ENCODE results near the gene AFF4. TPM values are rescaled to one million over a fixed set of nuclear protein-coding genes. Genes with fewer than 3 reads are reported as not detected.
A peak's percentile ranks its signal among the peaks of the same experiment; 100 is the strongest.
"Not testable (repeated sequence)": the region's sequence is repeated elsewhere in the genome, so short reads cannot be mapped to it uniquely, and the experiment has no call there.

AFF4 gene
- polyA plus RNA-seq, 10 donors = 38.8 to 57.4 (median 45.5) TPM

DNA sequence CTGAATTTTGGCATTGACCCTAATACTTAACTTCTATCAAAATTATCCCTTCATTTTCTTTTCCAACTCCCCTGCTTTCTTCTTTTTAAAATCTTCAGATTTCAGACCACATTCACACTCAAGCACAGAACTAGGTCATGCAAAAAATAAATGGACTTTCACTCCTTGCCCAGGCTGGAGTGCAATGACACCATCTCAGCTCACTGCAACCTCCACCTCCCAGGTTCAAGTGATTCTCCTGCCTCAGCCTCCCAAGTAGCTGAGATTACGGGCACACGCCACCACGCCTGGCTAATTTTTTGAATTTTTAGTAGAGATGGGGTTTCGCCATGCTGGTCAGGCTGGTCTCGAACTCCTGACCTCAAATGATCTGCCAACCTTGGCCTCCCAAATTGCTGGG, 108.4 kb downstream of the AFF4 start:
- DNase-seq = not testable (repeated sequence)

DNA sequence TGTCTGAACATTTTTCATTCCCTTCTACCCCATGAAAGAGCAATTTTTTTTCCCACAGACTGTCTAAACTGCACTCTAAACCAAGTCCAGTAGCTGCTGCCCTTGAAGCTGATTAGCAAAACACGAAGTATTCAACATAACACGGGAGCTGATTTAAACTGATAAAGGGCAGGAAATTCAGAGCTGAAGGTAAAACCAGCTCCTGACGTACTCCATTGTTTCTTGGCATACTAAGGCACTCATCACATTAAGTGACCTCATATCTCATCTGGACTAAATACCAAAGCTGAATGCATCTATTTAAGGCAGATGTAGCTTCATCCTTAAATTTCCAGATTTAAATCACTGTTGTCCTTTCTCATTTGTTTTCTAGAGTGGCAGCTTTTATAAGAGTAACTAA, 109.1 kb downstream of the AFF4 start:
- no peak for DNase-seq

DNA sequence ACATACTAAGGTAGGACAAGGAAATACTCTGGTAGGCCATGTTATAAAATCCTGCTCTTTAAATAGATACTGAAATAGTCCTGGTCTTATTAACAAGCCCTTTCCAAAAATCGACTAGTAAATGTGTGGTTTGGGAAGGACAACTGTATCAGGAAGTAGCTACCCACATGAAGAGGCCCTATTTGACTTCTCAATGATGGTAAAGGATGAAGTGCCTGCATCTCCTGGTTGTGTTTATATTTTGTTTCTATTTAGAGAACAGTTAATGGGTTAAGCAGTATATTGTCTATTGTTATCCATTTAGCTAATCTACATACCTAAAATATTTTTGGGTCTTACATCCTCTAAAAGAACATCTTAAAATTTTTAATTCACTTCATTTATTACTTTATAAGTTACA, 109.6 kb downstream of the AFF4 start:
- DNase-seq = no peak

DNA sequence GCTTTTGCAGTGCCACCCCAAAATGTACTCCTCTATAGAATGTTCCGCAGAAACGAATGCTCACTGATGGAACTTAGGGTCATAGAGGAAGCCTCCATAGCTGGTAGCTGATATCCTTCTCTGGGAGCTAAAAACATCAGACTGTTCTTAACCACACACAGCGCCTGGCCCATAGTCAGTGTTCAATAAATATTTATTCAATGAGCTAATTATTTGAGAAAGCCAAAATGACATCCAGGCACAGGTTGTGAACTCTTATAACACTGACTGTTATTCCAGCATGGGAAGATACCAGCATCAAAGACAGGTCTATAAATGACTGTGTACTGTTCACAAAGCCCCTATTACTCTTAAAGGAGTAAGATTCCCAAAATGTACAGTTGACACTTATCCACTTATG, 110.1 kb downstream of the AFF4 start:
- no peak for DNase-seq

DNA sequence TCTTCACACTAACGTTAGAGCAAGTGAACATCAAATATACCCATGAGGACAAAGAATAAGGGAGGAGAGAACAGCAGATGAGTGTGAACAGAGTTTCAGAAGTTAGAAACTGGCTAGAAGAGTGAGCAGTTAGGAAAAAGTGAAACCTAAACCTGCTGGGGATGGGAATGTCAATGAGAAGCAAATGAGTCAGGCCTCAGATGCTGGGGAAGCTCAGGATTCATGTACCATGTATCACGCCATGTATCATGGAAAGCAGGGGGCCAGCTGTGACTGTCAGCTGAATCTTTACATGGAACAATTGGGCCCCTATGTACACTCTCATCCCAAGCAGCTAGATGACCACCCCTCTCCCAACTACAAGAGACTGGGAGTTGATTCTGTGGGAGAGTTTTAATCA, 113.4 kb downstream of the AFF4 start:
- DNase-seq = no peak

DNA sequence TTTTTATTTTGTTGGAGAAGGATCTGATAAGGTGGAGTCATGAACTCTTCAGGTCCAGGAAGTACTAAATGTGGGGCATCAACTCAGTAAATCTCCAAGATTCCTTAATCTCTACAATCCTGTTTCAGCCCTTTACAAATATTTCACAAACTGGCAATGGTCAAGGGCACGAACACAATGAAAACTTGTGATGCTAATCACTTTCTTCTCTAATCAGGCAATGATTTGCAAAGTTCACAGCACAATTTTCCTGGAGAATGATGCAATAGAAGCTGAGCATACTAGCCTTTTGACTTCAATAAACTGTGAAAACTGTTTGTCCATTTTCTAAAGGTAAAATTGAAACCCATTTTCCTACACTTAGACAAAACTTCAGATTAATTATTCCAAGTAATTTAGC, 114.1 kb downstream of the AFF4 start:
- no peak for DNase-seq

DNA sequence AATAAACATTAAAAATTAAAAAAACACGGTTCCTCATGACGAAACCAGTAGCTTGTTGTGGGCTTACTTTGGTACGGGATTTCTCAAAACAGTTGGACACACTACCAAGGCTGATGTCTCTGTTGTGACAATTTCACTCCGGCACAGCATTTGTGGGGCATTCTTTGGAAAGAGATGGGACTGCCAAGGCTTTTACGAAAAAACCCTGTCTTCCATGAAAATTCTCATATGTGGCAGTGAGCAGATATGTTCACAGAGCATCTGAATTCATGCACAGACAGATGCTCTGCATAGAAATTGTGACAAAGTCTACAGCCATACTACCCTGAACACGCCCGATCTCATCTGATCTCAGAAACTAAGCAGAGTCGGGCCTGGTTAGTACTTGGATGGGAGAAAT, 115.2 kb downstream of the AFF4 start:
- no peak for DNase-seq

DNA sequence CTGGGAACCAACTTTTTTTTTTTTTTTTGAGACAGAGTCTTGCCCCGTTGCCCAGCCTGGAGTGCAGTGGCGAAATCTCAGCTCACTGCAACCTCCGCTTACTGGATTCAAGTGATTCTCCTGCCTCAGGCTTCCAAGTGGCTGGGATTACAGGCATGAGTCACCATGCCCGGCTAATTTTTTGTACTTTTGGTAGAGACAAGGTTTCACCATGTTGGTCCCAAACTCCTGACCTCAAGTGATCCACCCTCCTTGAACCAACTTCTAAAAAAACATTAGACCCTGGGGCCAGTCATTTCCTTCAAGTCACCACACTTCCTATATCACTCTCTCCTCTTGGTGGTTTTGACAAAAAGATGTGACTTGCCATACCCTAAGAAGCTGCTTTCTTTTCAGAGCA, 122.1 kb downstream of the AFF4 start:
- no peak for DNase-seq

DNA sequence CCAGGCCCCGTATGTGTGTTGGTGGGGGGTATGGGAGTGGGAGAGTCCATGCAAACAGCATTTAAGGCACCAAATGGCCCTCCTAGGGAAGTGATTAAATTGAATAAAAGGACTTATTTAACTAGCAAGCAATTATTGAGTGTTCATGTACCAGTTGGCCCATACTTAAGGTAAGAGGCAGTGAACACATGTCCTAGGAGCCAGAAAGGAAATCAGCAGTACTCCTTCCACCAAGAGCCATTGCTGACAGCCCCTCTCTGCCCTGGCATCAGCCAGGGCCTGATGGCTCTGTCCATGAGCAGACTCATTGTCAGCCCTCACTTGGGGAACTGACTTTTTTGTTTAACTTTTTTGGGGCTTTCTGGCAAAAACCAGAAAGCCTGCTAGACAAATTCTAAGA, 122.5 kb downstream of the AFF4 start:
- no peak for DNase-seq

DNA sequence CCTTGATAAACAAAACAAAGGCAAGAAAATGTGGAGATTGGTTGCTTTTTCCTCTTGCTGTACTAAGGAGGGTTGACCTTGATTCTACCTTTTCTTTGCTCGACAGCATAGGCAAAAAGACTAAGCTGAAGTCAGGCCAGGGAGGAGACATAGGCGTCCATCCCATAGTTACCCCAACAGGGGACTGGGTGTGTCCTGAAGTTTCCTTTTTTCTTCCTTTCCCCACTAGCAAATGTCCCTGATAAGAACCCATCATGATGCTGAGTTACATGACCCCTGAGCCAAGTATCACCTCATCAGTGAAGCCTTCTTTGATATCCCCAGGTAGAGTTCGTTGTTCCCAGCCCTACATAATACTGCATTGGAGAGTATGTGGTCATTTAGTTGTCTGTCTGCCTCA, 123.1 kb downstream of the AFF4 start:
- no peak for DNase-seq

DNA sequence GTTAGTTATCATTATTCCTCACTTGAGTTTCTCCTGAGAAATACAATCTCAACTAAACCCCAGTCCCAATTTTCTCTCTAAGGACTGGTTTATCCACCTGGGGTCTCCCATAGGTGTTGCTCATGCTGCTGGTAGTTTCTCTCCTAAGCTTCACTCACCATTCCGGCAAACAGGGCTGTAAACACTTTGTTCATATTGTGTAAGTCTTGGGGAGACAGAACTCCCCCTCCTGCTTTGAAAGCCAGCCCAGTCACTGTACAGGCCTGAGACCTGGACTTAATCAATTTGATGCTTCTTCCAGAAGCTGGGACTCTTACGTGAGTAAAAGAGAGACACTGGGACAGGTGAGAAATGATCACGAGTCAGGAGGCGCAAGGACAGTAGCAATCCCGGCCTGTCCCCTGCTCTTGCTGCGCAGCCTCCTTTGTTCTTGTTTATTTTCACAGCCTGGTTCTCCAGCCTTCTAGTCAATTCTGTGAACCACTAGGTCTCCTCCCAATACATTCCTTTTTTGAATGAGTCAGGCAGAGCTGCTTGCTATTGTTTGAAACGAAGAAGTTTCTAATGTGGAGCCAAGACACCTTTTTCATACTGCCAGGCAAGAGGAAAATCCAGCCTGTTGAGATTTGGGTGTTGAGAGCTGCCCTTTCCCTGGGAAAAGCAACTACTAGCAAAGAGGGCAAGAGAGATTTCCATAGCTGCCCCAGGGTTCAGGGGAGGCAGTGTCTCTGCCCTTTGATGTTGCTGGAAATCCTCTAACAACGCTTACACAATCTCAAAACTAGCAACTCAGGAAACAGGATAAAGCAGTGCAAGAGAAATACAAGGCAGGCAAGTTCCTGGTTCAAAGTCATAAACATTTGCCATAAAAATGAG, 123.8 kb downstream of the AFF4 start:
- no peak for DNase-seq

DNA sequence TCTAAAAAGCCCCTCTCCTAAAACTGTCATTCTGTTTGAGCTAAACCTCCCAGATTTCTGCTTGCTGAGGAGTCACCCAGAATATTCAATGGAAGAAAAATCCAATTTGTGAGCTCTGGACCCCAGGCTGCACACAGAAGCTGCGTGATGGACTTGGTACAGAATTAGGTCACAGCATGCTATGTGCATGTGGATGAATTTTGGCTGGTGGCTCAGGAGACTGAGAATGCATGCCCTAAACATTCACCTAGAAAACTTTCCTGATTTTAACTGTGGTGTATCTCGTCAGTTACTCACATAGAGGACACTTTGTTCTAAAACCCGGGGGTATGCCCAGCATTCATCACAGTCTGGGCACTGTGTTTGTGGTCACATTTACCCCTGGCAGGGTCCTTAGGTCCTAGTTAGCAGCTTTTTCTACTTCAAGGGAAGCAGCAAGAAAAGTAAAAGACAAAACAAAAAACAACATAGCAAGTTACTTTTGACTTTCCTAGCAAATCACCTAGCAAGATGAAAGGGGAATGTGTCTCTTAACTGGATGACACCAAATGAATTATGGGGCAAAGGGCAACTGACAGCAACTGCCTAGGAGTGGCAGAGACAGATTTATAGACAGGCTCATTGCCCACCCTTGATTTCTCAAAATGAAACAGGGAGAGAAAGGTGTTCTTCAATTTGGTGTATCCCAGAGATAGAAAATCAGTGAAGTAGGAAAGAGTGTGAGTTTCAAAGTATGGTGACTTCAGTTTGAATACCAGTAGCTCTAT, 124.7 kb downstream of the AFF4 start:
- no peak for DNase-seq

DNA sequence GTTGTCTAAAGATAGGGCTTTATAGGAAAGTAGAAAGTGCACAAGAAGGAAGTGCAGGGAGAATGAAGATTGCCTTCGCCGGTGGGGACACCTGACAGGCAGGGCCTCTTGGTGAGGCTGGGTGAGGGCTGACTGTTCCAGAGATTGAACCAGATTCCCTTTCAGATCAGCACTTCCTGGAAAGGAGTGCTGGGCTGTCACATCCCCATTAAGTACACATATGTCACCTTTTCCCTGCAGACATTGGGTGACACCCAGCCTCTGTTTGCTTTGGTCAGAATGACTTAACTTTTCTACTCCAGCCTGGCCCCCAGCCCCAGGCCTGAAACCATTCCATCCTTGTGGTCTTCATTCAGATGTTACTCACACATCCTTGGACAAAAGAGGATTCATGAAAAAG, 125.6 kb downstream of the AFF4 start:
- DNase-seq = no peak

DNA sequence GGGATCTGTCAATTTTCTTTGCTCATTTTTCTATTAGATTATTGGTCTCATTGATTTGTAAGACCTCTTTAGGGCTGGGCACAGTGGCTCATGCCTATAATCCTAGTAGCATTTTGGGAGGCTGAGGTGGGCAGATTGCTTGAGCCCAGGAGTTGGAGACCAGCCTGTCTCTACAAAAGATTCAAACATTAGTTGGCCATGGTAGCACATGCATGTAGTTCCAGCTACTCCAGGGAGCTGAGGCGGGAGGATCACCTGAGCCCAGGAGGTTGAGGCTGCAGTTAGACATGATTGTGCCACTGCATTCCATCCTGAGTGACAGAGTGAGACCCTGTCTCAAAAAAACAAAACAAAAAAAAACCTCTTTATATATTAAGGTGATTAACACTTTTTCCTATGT, 126.6 kb downstream of the AFF4 start:
- DNase-seq = no peak

DNA sequence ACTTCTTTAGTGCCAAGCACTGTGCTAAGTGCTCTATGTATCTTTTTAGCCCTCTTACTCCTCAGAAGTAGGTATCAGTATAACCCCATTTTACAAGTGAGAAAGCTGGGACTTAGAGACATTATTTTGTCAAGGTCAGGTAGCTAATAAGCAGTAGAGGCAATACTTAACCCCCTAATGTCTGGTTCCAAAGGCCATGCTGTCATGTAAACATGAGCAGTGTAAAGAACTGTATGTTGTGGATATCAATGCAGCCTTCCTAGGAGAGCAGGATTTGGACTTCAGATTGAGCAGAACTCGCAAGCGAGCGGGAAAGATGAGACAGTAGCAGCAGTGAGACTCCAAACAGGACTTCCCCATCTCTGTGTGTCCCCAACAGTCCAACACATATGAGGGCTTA, 129.4 kb downstream of the AFF4 start:
- no peak for DNase-seq

DNA sequence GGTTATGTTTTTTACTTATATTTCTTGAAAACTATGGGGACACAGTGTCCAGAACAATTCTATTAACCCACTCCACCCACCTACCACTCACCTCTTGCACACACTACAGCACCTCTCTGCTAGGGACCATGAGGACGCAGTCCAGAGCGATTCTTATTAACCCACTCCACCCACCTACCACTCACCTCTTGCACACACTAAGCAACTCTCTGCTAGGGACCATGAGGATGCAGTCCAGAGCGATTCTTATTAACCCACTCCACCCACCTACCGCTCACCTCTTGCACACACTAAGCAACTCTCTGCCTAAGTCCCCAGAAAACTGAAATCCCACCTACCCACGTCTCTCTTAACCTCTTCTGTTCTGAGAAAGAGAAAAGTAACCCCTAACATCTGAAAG, 130.8 kb downstream of the AFF4 start:
- DNase-seq = no peak

DNA sequence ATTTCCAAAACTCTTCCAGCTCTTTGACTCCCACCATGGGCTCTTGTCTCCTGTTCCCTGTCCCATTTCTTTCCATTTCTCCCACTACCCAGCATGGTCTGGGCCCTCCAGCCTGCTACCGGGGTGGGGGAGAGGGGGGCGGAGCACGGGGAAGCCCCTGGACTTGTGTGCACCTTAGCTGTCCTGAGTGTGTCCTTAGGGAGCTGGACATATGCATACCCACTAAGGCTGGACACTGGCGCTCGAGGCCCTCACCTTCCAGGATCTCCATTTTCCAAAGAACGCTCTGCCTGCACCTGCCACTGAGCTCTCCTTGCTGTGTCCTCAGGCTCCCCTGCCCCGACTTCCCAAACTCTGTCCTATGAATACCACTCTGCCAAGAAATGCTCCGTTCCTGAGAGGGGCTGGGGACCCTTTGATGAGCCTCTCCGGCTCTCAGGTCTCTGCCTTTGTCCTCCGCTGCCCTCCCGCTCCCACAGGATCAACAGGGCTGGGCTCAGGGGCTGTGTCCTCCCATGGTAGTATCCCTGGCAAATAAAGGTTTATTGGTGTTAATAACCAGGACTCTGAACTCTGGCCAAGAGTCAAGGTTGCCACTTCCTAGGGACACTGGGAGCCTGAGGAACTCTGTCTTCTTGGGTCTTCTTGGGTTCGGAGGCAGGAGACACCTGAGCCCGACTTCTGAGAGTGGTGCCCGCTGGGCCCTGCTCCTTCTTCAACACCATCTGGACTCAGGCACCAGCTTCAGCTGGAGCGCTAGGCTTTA, 132.2 kb downstream of the AFF4 start:
- no peak for DNase-seq

DNA sequence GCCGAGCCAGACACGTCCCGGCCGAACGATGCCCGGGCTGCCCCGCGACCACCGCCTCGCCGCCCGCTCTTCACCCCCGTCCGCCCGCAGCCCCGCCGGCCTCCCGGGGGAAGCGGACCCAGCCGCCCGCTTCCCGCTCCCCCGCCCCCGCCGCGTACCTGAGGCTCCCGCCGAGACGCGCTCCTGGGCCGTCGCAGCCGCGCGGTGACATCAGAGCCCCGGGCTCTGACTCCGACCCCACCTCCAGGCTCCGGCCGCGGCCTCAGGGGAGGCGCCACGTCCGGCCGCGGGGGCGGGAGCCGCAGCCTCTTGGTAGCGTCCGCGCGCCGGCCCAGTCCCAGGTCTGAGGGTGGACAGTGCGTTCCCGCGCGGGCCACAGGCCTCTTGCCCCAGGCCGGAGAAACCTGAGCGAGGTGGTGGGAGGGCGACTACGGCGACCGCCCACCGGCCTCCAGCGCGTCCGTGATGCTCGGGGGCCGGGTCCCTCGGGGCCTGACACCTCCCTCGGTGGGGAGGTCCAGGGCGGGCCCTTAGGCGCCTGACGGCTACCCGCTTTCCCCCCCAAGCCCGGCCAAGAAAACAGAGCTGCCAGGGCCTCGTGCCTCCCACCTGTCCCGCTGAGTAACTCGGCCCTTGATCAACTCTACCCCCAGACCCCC, 132.9 kb downstream of the AFF4 start, which contains the start of gene SHROOM1:
SHROOM1 (minus strand) TSS at position 212 of the 659 bp plus-strand sequence. CDS start 4,507 bp downstream, outside the sequence.
- peak in 1 of 3 donors; percentile 73 for DNase-seq

DNA sequence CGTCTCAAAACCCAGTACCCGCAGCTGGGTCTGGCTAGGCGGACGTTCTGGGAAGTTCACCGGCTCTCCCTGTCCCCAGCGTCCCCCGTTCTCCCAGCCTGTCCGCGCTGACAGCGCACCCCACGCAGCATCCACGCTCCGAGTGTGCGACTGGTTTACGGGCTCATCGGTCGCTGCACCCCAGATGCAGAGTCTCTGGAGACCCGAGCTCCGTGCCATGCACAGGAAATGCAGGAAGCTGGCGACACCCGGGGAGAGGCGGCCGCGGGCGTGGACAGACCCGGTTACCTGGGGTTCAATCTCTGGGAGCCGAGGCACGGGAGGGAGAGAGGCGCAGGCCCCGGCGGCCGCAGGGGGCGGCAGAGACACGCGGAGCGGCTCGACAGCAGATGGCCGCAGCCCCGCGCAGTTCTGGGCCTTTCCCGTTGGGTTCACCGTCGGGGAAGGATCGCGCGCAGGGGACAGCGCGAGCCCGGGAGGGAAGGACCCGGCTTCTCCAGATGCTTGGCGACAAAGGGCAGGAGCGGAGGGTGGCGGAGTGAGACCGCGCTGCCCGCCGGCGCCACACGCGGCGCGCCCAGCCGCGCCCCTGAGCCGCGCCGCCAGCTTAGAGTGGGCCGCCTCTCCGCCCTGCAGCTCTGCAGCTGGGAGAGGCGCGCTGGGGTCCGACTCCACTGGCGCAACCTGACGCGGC, 133.5 kb downstream of the AFF4 start:
- peak; percentile 56 to 94 (median 81) for DNase-seq

DNA sequence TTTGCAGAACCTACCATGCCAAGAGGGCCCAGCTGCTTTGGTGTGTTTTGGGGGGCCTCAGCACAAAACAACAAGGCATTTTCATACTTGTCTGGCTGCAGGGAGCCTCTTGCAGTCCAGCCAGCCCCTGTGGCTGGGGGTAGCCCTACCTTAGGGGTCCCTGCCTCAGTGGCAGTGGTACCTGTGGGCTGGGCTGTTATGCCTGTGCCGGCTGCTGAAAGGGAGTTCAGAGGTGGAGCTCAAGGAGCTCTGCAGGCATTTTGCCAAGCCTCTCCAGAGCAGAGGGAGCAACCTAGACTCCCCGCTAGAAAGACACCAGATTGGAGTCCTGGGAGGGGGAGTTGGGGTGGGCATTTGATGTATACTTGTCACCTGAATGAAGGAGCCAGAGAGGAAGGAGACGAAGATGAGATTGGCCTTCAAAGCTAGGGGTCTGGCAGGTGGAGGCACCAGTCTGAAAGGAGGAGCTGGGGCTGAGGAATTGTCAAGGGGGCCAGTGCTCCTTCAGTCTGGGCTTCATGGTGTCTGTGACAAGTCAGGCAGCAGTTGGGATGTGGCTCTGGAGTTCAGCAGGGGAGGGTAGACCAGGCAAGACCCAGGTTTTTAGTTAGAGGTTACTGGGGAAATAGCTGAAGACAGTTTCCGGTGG, 134.5 kb downstream of the AFF4 start:
- DNase-seq = no peak
